Stomach (tissue), 4 donors: ENCODE data around the gene TMEM81.

Experiments used
- POLR2AphosphoS5 ChIP-seq, 3 donors: sonication (generic); formaldehyde crosslinking; IDR thresholded peaks; one replicate each; pipeline ENCODE4 v1.6.1; 2016; ENCODE audit warnings: antibody characterized with exemption in 3 of 3
- TF ChIP-seq, protein P1 (sequence below), 7 experiments: fragments of 450-650 bp in 4 of 7; fragments of 200-600 bp in 3 of 7; sonication (generic) in 3 of 7; IDR thresholded peaks; one replicate each; pipeline ENCODE4 v1.5.1; 2016 to 2019; ENCODE audit warnings: antibody characterized with exemption in 7 of 7, control low read depth in 2 of 7, mild to moderate bottlenecking in 1 of 7

DNA sequence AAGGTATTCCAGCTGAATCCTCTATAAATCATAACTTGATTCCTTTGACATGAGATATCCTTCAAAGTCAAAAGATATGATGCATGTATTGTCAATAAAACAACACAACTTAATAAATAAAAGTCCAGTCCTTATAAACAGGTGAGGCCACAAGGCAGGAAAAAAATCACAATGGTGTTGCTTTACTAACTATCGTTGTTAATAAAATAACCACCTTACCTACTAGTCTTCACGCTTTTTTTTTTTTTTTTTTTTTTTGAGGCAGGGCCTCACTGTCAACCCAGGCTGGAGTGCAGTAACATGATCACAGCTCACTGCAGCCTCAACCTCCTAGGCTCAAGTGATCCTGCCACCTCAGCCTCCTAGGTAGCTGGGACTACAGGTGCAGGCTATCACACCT lies at the start of gene TMEM81:
- TF ChIP-seq POLR2AphosphoS5 (IDR thresholded peaks at IDR 0.05) = no peak
- TF ChIP-seq, protein P1, sequence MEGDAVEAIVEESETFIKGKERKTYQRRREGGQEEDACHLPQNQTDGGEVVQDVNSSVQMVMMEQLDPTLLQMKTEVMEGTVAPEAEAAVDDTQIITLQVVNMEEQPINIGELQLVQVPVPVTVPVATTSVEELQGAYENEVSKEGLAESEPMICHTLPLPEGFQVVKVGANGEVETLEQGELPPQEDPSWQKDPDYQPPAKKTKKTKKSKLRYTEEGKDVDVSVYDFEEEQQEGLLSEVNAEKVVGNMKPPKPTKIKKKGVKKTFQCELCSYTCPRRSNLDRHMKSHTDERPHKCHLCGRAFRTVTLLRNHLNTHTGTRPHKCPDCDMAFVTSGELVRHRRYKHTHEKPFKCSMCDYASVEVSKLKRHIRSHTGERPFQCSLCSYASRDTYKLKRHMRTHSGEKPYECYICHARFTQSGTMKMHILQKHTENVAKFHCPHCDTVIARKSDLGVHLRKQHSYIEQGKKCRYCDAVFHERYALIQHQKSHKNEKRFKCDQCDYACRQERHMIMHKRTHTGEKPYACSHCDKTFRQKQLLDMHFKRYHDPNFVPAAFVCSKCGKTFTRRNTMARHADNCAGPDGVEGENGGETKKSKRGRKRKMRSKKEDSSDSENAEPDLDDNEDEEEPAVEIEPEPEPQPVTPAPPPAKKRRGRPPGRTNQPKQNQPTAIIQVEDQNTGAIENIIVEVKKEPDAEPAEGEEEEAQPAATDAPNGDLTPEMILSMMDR (IDR thresholded peaks at IDR 0.05) = no peak
